Sigmoid colon (tissue), 4 donors: ENCODE results near the gene PRKG1.

Source experiments
- EP300 ChIP-seq, 4 donors: sonication (generic); formaldehyde crosslinking; IDR thresholded peaks; one replicate each; pipeline ENCODE4 v1.6.1; 2017; ENCODE audit warnings: antibody characterized with exemption in 4 of 4
- POLR2A ChIP-seq, 2 donors: fragments of 450-650 bp; IDR thresholded peaks; one replicate each; pipeline ENCODE4 v1.6.1; 2016; ENCODE audit warnings: antibody characterized with exemption in 2 of 2, mild to moderate bottlenecking in 2 of 2, moderate library complexity in 2 of 2
- POLR2AphosphoS5 ChIP-seq, 4 donors: sonication (generic); formaldehyde crosslinking; IDR thresholded peaks; one replicate each; pipeline ENCODE4 v1.6.1; 2017; ENCODE audit warnings: antibody characterized with exemption in 4 of 4
- TF ChIP-seq, protein P1 (sequence below), 4 experiments: fragments of 450-650 bp in 3 of 4; fragments of 200-600 bp in 1 of 4; IDR thresholded peaks; one replicate each; pipeline ENCODE4 v1.5.1; 2016 to 2019; ENCODE audit warnings: antibody characterized with exemption in 4 of 4, mild to moderate bottlenecking in 3 of 4, moderate library complexity in 2 of 4

DNA sequence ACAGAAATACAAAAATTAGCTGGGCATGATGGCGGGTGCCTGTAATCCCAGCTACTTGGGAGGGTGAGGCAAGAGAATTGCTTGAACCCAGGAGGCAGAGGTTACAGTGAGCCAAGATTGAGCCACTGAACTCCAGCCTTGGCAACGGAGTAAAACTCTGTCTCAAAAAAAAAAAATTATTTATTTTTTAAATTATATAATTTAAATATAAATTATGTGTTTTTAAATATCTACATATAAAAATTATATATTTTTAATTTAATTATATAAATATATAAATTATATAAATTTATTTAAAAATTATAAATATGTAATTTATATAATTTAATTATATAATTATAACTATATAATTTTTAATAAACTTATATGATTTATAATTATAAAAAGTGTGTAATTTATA lies 51.2 kb downstream of the PRKG1 start:
- TF ChIP-seq, protein P1, sequence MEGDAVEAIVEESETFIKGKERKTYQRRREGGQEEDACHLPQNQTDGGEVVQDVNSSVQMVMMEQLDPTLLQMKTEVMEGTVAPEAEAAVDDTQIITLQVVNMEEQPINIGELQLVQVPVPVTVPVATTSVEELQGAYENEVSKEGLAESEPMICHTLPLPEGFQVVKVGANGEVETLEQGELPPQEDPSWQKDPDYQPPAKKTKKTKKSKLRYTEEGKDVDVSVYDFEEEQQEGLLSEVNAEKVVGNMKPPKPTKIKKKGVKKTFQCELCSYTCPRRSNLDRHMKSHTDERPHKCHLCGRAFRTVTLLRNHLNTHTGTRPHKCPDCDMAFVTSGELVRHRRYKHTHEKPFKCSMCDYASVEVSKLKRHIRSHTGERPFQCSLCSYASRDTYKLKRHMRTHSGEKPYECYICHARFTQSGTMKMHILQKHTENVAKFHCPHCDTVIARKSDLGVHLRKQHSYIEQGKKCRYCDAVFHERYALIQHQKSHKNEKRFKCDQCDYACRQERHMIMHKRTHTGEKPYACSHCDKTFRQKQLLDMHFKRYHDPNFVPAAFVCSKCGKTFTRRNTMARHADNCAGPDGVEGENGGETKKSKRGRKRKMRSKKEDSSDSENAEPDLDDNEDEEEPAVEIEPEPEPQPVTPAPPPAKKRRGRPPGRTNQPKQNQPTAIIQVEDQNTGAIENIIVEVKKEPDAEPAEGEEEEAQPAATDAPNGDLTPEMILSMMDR (IDR thresholded peaks at IDR 0.05): no peak
- TF ChIP-seq POLR2AphosphoS5 (IDR thresholded peaks at IDR 0.05) (no peak), EP300 (IDR thresholded peaks at IDR 0.05) (no peak), POLR2A (IDR thresholded peaks at IDR 0.05) (no peak)
